GM18502 (cell line): ENCODE data around the gene ARMC6.
"Not testable (repeated sequence)": the region's sequence is repeated elsewhere in the genome, so short reads cannot be mapped to it uniquely, and the experiment has no call there.

ENCODE experiments used
- ATAC-seq: cut with Tn5 transposase; IDR thresholded peaks from one replicate; pipeline ENCODE4 v1.9.1; 2021; ENCODE audit warnings: mild to moderate bottlenecking; ENCODE audit not compliant: unreplicated experiment, poor library complexity

The ARMC6 gene

GRCh38 chr19:19068659-19069654, 35.6 kb downstream of the ARMC6 start:
- no peak for ATAC-seq

DNA sequence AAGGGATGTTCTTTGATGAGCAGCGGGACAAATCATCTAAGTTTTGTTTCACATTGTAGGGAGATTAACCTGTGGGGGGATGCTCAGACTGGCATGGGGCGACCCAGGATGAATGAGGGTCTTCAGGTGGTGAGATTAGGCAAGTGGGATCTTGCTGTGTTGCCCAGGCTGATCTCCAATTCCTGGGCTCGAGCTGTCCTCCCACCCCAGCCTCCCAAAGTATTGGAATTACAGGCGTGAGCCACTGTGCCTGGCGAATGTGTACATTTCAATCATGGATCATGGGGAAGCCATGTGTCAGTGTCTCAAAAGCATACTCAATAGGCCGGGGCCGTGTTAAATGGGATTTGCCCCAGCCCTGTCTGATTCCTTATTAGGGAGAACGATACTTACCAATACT, 38.5 kb downstream of the ARMC6 start:
- ATAC-seq = no peak

- ATAC-seq = no peak
Observed at GRCh38 chr19:19074196-19074882, 40.9 kb downstream of the ARMC6 start.

GRCh38 chr19:19075126-19075525, 41.7 kb downstream of the ARMC6 start:
- no peak for ATAC-seq

DNA sequence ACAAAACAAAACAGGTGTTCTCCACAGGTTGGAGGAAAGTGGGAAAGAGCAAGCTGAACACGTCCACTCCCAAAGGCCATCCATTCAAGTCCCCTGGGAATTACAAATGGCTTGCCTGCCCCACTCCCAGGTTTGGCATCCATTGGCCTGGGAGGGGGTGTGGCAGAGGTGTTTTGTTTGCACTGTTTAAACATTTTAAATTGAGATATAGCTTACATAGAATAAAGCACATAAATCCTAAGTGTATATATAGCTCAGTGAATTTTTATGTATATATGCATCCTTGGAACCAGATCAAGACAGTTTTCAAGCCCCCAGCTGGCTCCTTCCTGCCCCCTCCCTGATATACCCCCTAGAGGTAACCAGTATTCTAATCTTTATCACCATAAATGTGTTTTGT, 43.1 kb downstream of the ARMC6 start:
- no peak for ATAC-seq

GRCh38 chr19:19077103-19077502, 43.7 kb downstream of the ARMC6 start:
- ATAC-seq = no peak

GRCh38 chr19:19078801-19079200, 45.4 kb downstream of the ARMC6 start:
- no peak for ATAC-seq

- ATAC-seq = no peak
Observed at GRCh38 chr19:19079571-19079970, 46.2 kb downstream of the ARMC6 start.

- ATAC-seq = no peak
Observed at GRCh38 chr19:19081642-19082151, 48.3 kb downstream of the ARMC6 start.

GRCh38 chr19:19083413-19084178, 50.2 kb downstream of the ARMC6 start:
- no peak for ATAC-seq

- no peak for ATAC-seq
Observed at GRCh38 chr19:19087676-19088075, 54.3 kb downstream of the ARMC6 start.

- no peak for ATAC-seq
Observed at GRCh38 chr19:19094513-19094912, 61.1 kb downstream of the ARMC6 start.

DNA sequence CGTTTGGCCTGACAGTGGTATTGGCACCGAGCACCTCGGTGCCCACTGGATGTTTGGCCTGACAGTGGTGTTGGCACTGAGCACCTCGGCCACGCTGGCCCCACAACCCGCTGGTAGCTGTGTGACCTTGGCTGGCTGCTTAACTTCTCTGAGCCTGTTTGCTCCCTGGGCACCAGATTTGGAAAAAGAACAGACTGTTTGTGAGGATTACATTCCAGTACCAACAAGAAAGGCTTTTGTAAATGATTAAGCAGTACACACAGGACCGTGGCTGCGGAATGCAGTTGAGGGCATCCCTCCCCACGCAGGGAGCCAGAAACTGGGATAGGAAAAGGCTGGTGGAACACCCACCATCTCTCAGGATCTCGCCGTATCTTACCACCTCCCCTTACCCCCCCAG, 62.3 kb downstream of the ARMC6 start:
- no peak for ATAC-seq

DNA sequence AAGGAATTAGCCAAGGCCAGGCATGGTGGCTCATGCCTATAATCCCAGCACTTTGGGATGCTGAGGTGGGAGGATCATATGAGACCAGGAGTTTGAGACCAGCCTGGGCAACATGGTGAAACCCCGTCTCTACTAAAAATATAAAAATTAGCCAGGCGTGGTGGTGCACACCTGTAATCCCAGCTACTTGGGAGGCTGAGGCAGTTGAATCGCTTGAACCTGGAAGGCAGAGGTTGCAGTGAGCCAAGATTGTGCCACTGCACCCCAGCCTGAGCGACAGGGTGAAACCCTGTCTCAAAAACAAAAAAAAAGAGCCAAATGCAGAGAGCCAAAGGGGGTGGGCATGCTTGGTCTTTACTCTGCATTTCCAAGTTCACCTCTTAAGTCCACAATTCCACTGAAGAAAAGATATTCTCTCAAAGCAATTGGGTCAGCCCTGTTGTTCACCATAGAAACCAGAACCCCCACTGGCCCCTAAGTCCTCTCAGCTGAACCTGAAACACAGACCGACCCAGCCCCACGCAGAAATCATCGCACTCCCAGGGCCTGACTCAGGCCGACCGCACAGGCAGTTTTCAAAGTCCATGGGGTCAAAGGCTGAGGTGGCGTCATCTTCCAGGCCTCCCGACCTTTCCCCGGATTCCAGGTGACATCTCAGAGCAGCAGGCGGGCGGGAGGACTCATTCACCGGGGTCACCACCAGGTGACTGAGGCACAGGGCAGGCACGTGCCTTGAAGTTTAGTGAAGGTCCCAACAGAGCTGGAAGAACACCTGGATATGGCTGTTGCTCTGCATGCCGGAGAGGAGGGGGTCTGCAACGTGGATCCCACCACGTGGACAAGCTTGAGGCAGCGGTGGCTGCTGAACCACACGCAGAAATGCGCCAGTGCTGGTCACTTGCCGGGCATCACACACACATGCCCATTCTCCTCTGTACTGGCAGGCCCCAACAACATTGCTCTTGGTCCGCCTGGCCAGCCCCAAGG, 63.5 kb downstream of the ARMC6 start:
- ATAC-seq = no peak

GRCh38 chr19:19098084-19098702, 64.8 kb downstream of the ARMC6 start:
- no peak for ATAC-seq

DNA sequence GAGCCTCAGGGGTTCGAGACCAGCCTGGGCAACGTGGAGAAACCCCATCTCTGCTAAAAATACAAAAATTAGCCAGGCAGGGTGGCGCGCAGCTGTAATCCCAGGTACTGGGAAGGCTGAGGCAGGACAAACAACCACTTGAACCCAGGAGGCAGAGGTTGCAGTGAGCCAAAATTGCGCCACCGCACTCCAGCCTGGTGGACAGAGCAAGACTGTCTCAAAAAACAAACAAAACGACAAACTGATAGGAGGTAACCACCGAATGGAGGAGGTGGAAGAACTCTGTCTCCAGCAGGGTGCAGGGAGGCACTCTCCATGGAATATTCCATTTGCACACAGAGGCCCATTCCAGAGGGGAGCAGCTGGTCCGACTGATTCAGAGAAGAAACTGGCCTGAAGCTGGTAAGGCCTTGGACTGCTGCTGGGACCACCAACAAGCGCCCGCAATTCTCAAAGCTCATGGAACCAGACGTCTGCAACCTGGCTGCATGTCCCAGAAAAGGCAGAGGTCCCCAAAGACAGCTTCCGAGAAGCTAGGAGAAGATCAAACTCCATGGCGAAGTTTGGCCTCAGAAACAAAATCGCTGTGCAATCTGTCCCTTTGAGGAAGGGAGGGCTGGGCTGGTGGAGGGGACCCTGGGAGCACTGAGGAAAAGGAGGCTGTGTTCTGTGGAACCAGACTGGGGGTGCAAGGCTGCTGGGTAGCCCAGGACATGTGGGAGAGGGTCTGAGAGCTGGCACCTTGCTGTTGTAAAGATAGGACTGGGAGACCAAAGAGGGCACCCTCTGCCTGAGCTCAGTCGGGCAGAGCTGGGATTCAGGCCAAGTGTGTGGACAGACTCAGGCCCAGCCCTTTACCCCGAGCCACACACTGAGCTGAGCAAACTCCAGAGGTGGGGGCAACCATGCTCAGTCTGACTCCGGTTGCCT, 65.6 kb downstream of the ARMC6 start:
- no peak for ATAC-seq

DNA sequence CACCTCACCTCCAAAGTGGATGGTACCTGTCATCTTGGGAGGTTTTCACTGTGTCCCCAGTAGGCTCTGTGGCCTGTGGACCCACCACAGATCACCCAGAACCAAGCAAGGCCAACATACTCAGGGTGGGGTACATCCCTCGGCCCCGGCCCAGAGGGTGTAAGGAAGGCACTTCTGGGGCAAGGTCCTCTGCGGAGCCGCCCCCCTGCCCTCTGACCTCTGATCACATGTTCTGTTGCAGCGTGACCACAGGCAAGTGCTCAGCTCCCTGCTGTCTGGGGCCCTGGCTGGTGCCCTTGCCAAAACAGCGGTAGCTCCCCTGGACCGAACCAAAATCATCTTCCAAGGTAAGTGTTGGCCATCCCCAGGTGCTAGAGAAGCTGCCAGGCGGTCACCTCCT, 68.1 kb downstream of the ARMC6 start:
- ATAC-seq = no peak

DNA sequence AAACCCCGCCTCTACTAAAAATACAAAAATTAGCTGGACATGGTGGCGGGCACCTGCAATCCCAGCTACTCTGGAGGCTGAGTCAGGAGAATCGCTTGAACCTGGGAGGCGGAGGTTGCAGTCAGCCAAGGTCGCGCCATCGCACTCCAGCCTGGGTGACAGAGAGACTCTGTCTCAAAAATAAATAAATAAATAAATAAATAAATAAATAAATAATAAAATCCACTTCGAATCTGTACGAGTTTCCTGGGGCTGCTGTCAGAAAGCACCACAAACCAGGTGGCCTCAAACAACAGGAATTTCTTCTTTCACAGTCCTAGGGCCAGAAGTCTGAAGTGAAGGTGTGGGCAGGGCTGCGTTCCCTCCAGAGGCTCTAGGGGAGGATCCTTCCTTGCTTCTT, 69.2 kb downstream of the ARMC6 start:
- not testable (repeated sequence) for ATAC-seq
